Measurements from ENCODE around the gene TANC2.

GRCh38 chr17:63002625-63003024, 36.6 kb downstream of the TANC2 start:
- no peak for TF ChIP-seq CTCF (IDR thresholded peaks at IDR 0.05 in 8 of 11, conservative IDR thresholded peaks at IDR 0.05 in 3 of 11)
- TF ChIP-seq POLR2AphosphoS5 (IDR thresholded peaks at IDR 0.05): no peak
- no peak for TF ChIP-seq POLR2A (IDR thresholded peaks at IDR 0.05)

Measured in spleen (tissue), 7 donors.